IMR-90 (cell line): ENCODE results near the gene CD2AP. TPM values are rescaled to one million over a fixed set of nuclear protein-coding genes. Genes with fewer than 3 reads are reported as not detected.

Experiments
- ATAC-seq: fragments of 200-7000 bp; cut with Tn5 transposase; 2 replicates; pipeline ENCODE4 v1.9.1; 2020; ENCODE audit warnings: low read depth, mild to moderate bottlenecking, moderate library complexity
- BruUV-seq: library from RNA; stranded (reverse); fragments of 400-500 nt; replicated peaks from 2 replicates; lab custom pipeline; 2021; lab: Mats Ljungman, UMichigan
- CTCF ChIA-PET: fragments of 300-600 bp; formaldehyde crosslinking; extraction: SDS; loops from one replicate; lab custom pipeline; 2021; ENCODE audit warnings: antibody characterized with exemption; lab: Yijun Ruan, JAX
- POLR2A ChIA-PET: fragments of 300-600 bp; sonication (Branson Sonifier 250); formaldehyde crosslinking; loops from one replicate; lab custom pipeline; 2022; ENCODE audit warnings: antibody characterized with exemption; ENCODE audit not compliant: unreplicated experiment; lab: Charles Lee
- DNase-seq: peaks from one replicate; pipeline ENCODE4 v3.0.0; 2013
- H2AFZ ChIP-seq: replicated peaks from 2 replicates; pipeline ENCODE3; 2013; ENCODE audit warnings: low read length, mild to moderate bottlenecking; ENCODE audit not compliant: poor library complexity
- H2AK5ac ChIP-seq: 2 replicates; pipeline ENCODE4 v1.6.1; 2013; ENCODE audit warnings: low read depth, low read length, inconsistent platforms
- H2AK9ac ChIP-seq: replicated peaks from 2 replicates; pipeline ENCODE3; 2013; ENCODE audit warnings: mild to moderate bottlenecking, low read depth, low read length, moderate library complexity; ENCODE audit not compliant: poor library complexity
- H2BK120ac ChIP-seq: 2 replicates; pipeline ENCODE4 v1.6.1; 2013; ENCODE audit warnings: low read depth, low read length, inconsistent platforms
- H2BK15ac ChIP-seq: 3 replicates; pipeline ENCODE4 v1.6.1; 2013; ENCODE audit warnings: low read depth, low read length, inconsistent platforms
- H2BK20ac ChIP-seq: 2 replicates; pipeline ENCODE4 v1.6.1; 2013; ENCODE audit warnings: low read depth, mild to moderate bottlenecking, inconsistent platforms, low read length, moderate library complexity
- H2BK5ac ChIP-seq: 2 replicates; pipeline ENCODE4 v1.6.1; 2013; ENCODE audit warnings: mild to moderate bottlenecking, low read depth, low read length, inconsistent platforms; ENCODE audit not compliant: poor library complexity, severe bottlenecking
- H3K14ac ChIP-seq: replicated peaks from 2 replicates; pipeline ENCODE4 v1.6.1; 2013; ENCODE audit warnings: low read depth, low read length, inconsistent platforms
- H3K18ac ChIP-seq: 2 replicates; pipeline ENCODE4 v1.6.1; 2013; ENCODE audit warnings: low read depth, low read length, control low read depth
- H3K23ac ChIP-seq: 2 replicates; pipeline ENCODE4 v1.6.1; 2013; ENCODE audit warnings: low read depth, low read length, inconsistent platforms
- H3K27ac ChIP-seq: 2 replicates; pipeline ENCODE4 v1.5.1; 2013; ENCODE audit warnings: mild to moderate bottlenecking, control low read depth, low read length; ENCODE audit not compliant: insufficient read depth
- H3K27me3 ChIP-seq: 2 replicates; pipeline ENCODE4 v1.6.1; 2013; ENCODE audit warnings: low read length; ENCODE audit not compliant: control insufficient read depth, insufficient read depth
- H3K36me3 ChIP-seq: 2 replicates; pipeline ENCODE4 v1.6.1; 2013; ENCODE audit warnings: low read length, mixed read lengths; ENCODE audit not compliant: control insufficient read depth, insufficient read depth
- H3K4ac ChIP-seq: 2 replicates; pipeline ENCODE4 v1.6.1; 2013; ENCODE audit warnings: low read depth, low read length, inconsistent platforms
- H3K4me1 ChIP-seq: 2 replicates; pipeline ENCODE4 v1.6.1; 2013; ENCODE audit warnings: low read length, mixed read lengths; ENCODE audit not compliant: control insufficient read depth, insufficient read depth
- H3K4me2 ChIP-seq: 2 replicates; pipeline ENCODE4 v1.6.1; 2013; ENCODE audit warnings: low read depth, mild to moderate bottlenecking, control low read depth, low read length, moderate library complexity
- H3K4me3 ChIP-seq: 2 replicates; pipeline ENCODE4 v1.5.1; 2013; ENCODE audit warnings: low read depth, mild to moderate bottlenecking, control low read depth, low read length, moderate library complexity; ENCODE audit not compliant: insufficient read depth
- H3K56ac ChIP-seq: 2 replicates; pipeline ENCODE4 v1.6.1; 2013; ENCODE audit warnings: low read length, inconsistent platforms; ENCODE audit not compliant: insufficient read depth; ENCODE audit errors: extremely low read depth
- H3K79me1 ChIP-seq, 2 experiments: 2 replicates each; pipeline ENCODE4 v1.6.1; 2013; ENCODE audit warnings: low read length in 2 of 2, inconsistent platforms in 1 of 2, low read depth in 1 of 2
- H3K9ac ChIP-seq: 2 replicates; pipeline ENCODE4 v1.6.1; 2013; ENCODE audit warnings: low read depth, low read length, control low read depth
- H3K9me1 ChIP-seq: 2 replicates; pipeline ENCODE4 v1.6.1; 2013; ENCODE audit warnings: low read length, inconsistent platforms; ENCODE audit not compliant: insufficient read depth
- H3K9me3 ChIP-seq: 2 replicates; pipeline ENCODE4 v1.6.1; 2013; ENCODE audit warnings: low read length; ENCODE audit not compliant: control insufficient read depth, insufficient read depth
- H4K20me1 ChIP-seq: 2 replicates; pipeline ENCODE4 v1.6.1; 2013; ENCODE audit warnings: low read length, inconsistent platforms; ENCODE audit not compliant: insufficient read depth
- H4K5ac ChIP-seq: 2 replicates; pipeline ENCODE4 v1.6.1; 2013; ENCODE audit warnings: mild to moderate bottlenecking, low read depth, low read length, control low read depth
- H4K8ac ChIP-seq, 2 experiments: 2 replicates each; pipeline ENCODE4 v1.6.1; 2013; ENCODE audit warnings: low read depth in 2 of 2, low read length in 2 of 2, control low read depth in 1 of 2, inconsistent platforms in 1 of 2
- H4K91ac ChIP-seq: 2 replicates; pipeline ENCODE4 v1.6.1; 2013; ENCODE audit warnings: low read depth, low read length, inconsistent platforms; ENCODE audit not compliant: insufficient read depth
- BHLHE40 ChIP-seq: fragments of 150-350 bp; IDR thresholded peaks from 2 replicates; pipeline ENCODE4 v1.6.1; 2016; ENCODE audit warnings: mild to moderate bottlenecking, low read depth, low read length
- CEBPB ChIP-seq: IDR thresholded peaks from 2 replicates; pipeline ENCODE4 v1.6.1; 2012; ENCODE audit warnings: low read depth, low read length, improper control_type of control experiment
- CHD1 ChIP-seq: IDR thresholded peaks from 2 replicates; pipeline ENCODE4 v1.6.1; 2012; ENCODE audit warnings: low read depth, low read length, improper control_type of control experiment
- MAFK ChIP-seq: IDR thresholded peaks from 2 replicates; pipeline ENCODE4 v1.6.1; 2012; ENCODE audit warnings: low read depth, low read length, improper control_type of control experiment
- MAZ ChIP-seq: IDR thresholded peaks from 2 replicates; pipeline ENCODE4 v1.6.1; 2012; ENCODE audit warnings: low read depth, mild to moderate bottlenecking, low read length, improper control_type of control experiment, moderate library complexity, borderline replicate concordance
- MXI1 ChIP-seq: IDR thresholded peaks from 2 replicates; pipeline ENCODE4 v1.6.1; 2012; ENCODE audit warnings: low read depth, mild to moderate bottlenecking, low read length, moderate library complexity, borderline replicate concordance
- NFE2L2 ChIP-seq: fragments of 150-350 bp; IDR thresholded peaks from 2 replicates; pipeline ENCODE4 v1.6.1; 2016; ENCODE audit warnings: low read depth, mild to moderate bottlenecking, low read length
- POLR2A ChIP-seq: IDR thresholded peaks from 2 replicates; pipeline ENCODE4 v1.6.1; 2012; ENCODE audit warnings: mild to moderate bottlenecking, low read depth, low read length
- RAD21 ChIP-seq: IDR thresholded peaks from 2 replicates; pipeline ENCODE4 v1.6.1; 2012; ENCODE audit warnings: low read length, improper control_type of control experiment
- SMC3 ChIP-seq: fragments of 150-350 bp; IDR thresholded peaks from 2 replicates; pipeline ENCODE4 v1.6.1; 2016; ENCODE audit warnings: low read depth, mild to moderate bottlenecking, antibody characterized with exemption, low read length, moderate library complexity
- WGBS, 2 experiments: methylation state at CpG; one replicate each; pipeline versions ENCODE4 v1.1.5 to v1.1.7; 2013; ENCODE audit warnings: missing lambda C conversion rate in 2 of 2; ENCODE audit not compliant: insufficient read length in 1 of 2; ENCODE audit errors: extremely low coverage in 2 of 2; 5-methylcytosine and 5-hydroxymethylcytosine counted together
- dilution Hi-C: fragments of 300-500 bp; cut with HindIII; formaldehyde crosslinking; loops from one replicate; pipeline ENCODE4 v1.14.3; 2018; ENCODE audit warnings: low sequenced_read_pairs; ENCODE audit not compliant: unreplicated experiment
- in situ Hi-C: fragments of 300-500 bp; cut with MboI; formaldehyde crosslinking; loops from 3 replicates; pipeline ENCODE4 v1.14.3; 2019; ENCODE audit warnings: low sequenced_read_pairs, inconsistent platforms, mixed read lengths
- intact Hi-C: fragments of 100-400 bp; cut with micrococcal nuclease; formaldehyde crosslinking; loops from 2 replicates; pipeline ENCODE4 v1.10.0; 2022
- polyA plus RNA-seq, 3 experiments: library from polyadenylated mRNA; depleted of rRNA; stranded (reverse); fragments of >200 nt; gene quantifications; 2 replicates each; pipeline ENCODE4 v1.2.3, GENCODE V29; 2012; ENCODE audit warnings: low replicate concordance in 1 of 3
- total RNA-seq: library from RNA; depleted of rRNA; stranded (reverse); fragments of >200 nt; gene quantifications from 2 replicates; pipeline ENCODE4 v1.2.3, GENCODE V29; 2012
- TF ChIP-seq, protein P1 (sequence below): fragments of 150-350 bp; IDR thresholded peaks from 2 replicates; pipeline ENCODE4 v1.6.1; 2017; ENCODE audit warnings: mild to moderate bottlenecking, antibody characterized with exemption, low read length, low read depth
- TF ChIP-seq, protein P2 (sequence below): conservative IDR thresholded peaks from 2 replicates; pipeline ENCODE4 v1.5.1; 2012; ENCODE audit warnings: mild to moderate bottlenecking, low read depth, low read length, improper control_type of control experiment
- TF ChIP-seq, protein P3 (sequence below): fragments of 150-350 bp; IDR thresholded peaks from 2 replicates; pipeline ENCODE4 v1.6.1; 2016; ENCODE audit warnings: low read depth, mild to moderate bottlenecking, low read length, moderate library complexity, borderline replicate concordance

CD2AP gene
- total and polyA plus RNA-seq, 2 of the 4 experiments (the other 2 are of a cell fraction): 5.3 to 7.5 TPM

DNA sequence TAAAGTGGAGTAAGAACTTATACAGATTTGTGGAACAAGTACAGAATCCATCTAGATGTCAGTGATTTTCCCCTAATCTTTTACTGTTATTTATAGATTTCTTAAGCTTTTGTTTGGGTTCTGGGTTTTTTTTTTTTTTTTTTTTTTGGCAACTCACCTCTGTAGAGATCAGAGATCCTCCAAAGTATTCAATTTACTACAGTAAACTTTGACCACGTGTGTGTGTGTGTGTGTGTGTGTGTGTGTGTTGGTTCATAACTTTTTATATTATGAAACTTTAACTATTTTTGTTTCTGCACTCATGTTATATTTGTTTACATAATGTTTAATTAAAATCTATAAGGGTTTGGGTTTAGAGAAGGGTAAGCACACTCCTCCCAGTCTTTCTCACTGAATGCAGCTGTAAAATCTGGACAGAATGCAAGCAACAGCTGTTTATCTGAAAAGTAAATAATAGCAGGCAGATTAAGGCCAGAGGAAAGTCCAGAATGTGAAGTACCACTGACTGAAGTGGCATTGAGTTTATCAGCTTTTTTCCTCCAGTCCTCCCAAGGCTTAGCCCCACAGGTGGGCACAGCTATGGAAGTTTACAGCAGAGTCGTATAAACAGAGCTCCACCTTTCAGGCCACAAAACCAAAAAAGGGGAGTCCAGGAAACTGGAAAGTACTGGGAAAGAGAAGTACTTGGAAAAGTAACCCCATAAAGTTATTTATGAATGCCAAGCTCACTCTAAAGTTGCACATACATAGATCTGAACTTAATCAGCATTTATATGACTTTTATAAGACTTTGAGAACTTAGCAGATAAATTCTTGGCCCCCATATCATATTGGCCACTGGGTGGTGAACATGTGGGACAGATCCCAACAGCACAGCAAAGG, 43.0 kb upstream of the CD2AP start:
- no peaks in the 10 kb centered on the region for H3K9me1 ChIP-seq
- H3K4me2 ChIP-seq: no peak overlapping the region
- H3K14ac ChIP-seq: no peak overlapping the region
- H3K4me3 ChIP-seq: no peak overlapping the region
- no peak overlapping the region for H2AK5ac ChIP-seq
- DNase-seq (no peak), ATAC-seq (no peak)
- POLR2A ChIA-PET: no interaction called here
- H2BK15ac ChIP-seq: no peak overlapping the region
- H4K8ac ChIP-seq: no peak overlapping the region
- dilution Hi-C loops: no loop called here
- no peak overlapping the region for H2AFZ ChIP-seq
- H3K27me3 ChIP-seq: no peaks in the 10 kb centered on the region
- no peaks in the 10 kb centered on the region for H3K4me1 ChIP-seq
- H3K79me1 ChIP-seq: no peaks in the 10 kb centered on the region
- no peak overlapping the region for H2BK120ac ChIP-seq
- no peak overlapping the region for H2AK9ac ChIP-seq
- BruUV-seq: no TSS peak
- CTCF ChIA-PET: interaction anchor here (0.6 to 1.0 kb wide), 2 partner anchors 8 to 710 kb away, joined by 3 read pairs; no protein-coding TSS in a partner anchor
- no peak overlapping the region for H3K23ac ChIP-seq
- H4K5ac ChIP-seq: no peak overlapping the region
- no peak overlapping the region for H3K4ac ChIP-seq
- no peak overlapping the region for H2BK20ac ChIP-seq
- no peak overlapping the region for H2BK5ac ChIP-seq
- no peaks in the 10 kb centered on the region for H4K20me1 ChIP-seq
- H4K91ac ChIP-seq: no peak overlapping the region
- in situ Hi-C loops: no loop called here
- intact Hi-C loops: no loop called here
- WGBS, 2 experiments: no CpG with 5 or more reads among the region's 2 CpGs
- H3K18ac ChIP-seq: no peak overlapping the region
- no peak overlapping the region for H3K27ac ChIP-seq
- H3K56ac ChIP-seq: no peak overlapping the region
- H3K9ac ChIP-seq: no peak overlapping the region
- no peaks in the 10 kb centered on the region for H3K36me3 ChIP-seq
- no peaks in the 10 kb centered on the region for H3K9me3 ChIP-seq
- TF ChIP-seq, protein P1, sequence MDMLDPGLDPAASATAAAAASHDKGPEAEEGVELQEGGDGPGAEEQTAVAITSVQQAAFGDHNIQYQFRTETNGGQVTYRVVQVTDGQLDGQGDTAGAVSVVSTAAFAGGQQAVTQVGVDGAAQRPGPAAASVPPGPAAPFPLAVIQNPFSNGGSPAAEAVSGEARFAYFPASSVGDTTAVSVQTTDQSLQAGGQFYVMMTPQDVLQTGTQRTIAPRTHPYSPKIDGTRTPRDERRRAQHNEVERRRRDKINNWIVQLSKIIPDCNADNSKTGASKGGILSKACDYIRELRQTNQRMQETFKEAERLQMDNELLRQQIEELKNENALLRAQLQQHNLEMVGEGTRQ: no peak
- no peak for TF ChIP-seq CEBPB
- no peak for TF ChIP-seq SMC3
- TF ChIP-seq, protein P2, sequence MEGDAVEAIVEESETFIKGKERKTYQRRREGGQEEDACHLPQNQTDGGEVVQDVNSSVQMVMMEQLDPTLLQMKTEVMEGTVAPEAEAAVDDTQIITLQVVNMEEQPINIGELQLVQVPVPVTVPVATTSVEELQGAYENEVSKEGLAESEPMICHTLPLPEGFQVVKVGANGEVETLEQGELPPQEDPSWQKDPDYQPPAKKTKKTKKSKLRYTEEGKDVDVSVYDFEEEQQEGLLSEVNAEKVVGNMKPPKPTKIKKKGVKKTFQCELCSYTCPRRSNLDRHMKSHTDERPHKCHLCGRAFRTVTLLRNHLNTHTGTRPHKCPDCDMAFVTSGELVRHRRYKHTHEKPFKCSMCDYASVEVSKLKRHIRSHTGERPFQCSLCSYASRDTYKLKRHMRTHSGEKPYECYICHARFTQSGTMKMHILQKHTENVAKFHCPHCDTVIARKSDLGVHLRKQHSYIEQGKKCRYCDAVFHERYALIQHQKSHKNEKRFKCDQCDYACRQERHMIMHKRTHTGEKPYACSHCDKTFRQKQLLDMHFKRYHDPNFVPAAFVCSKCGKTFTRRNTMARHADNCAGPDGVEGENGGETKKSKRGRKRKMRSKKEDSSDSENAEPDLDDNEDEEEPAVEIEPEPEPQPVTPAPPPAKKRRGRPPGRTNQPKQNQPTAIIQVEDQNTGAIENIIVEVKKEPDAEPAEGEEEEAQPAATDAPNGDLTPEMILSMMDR: no peak
- TF ChIP-seq MXI1: no peak
- no peak for TF ChIP-seq NFE2L2
- TF ChIP-seq BHLHE40: no peak
- TF ChIP-seq MAZ: no peak
- TF ChIP-seq, protein P3, sequence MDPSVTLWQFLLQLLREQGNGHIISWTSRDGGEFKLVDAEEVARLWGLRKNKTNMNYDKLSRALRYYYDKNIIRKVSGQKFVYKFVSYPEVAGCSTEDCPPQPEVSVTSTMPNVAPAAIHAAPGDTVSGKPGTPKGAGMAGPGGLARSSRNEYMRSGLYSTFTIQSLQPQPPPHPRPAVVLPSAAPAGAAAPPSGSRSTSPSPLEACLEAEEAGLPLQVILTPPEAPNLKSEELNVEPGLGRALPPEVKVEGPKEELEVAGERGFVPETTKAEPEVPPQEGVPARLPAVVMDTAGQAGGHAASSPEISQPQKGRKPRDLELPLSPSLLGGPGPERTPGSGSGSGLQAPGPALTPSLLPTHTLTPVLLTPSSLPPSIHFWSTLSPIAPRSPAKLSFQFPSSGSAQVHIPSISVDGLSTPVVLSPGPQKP: no peak
- TF ChIP-seq MAFK: no peak
- no peak for TF ChIP-seq POLR2A
- no peak for TF ChIP-seq CHD1
- no peak for TF ChIP-seq RAD21
